Osteocyte (in vitro differentiated cells): Measurements from ENCODE around the gene NCAPD2. TPM values are rescaled to one million over a fixed set of nuclear protein-coding genes. Genes with fewer than 3 reads are reported as not detected.

ENCODE experiments used
- DNase-seq: peaks from one replicate; pipeline ENCODE4 v3.0.0; 2021; ENCODE audit warnings: mixed read lengths; ENCODE audit not compliant: unreplicated experiment; ENCODE audit errors: extremely low spot score
- H3K27ac Mint-ChIP-seq: one replicate; pipeline ENCODE4 v1.8.0; 2021; ENCODE audit warnings: mild to moderate bottlenecking, mixed read lengths; ENCODE audit not compliant: unreplicated experiment
- H3K27me3 Mint-ChIP-seq: one replicate; pipeline ENCODE4 v1.8.0; 2021; ENCODE audit warnings: mixed read lengths; ENCODE audit not compliant: unreplicated experiment
- H3K36me3 Mint-ChIP-seq: one replicate; pipeline ENCODE4 v1.8.0; 2021; ENCODE audit warnings: mixed read lengths; ENCODE audit not compliant: unreplicated experiment
- H3K4me1 Mint-ChIP-seq: one replicate; pipeline ENCODE4 v1.8.0; 2021; ENCODE audit warnings: mixed read lengths; ENCODE audit not compliant: unreplicated experiment
- H3K4me3 Mint-ChIP-seq: one replicate; pipeline ENCODE4 v1.8.0; 2021; ENCODE audit warnings: mild to moderate bottlenecking, moderate library complexity, mixed read lengths; ENCODE audit not compliant: unreplicated experiment
- H3K9me3 Mint-ChIP-seq: one replicate; pipeline ENCODE4 v1.8.0; 2021; ENCODE audit warnings: mixed read lengths; ENCODE audit not compliant: unreplicated experiment
- total RNA-seq: library from RNA; stranded (reverse); gene quantifications from 2 replicates; pipeline ENCODE4 v1.2.1, GENCODE V29; 2021
- TF ChIP-seq, protein P1 (sequence below): fragments of 200-600 bp; sonication (generic); IDR thresholded peaks from 2 replicates; pipeline ENCODE4 v1.5.0; 2021; ENCODE audit warnings: antibody characterized with exemption, mild to moderate bottlenecking, moderate library complexity

Gene NCAPD2
- total RNA-seq, 1 donor from 2014 or later = 36.9 TPM

DNA sequence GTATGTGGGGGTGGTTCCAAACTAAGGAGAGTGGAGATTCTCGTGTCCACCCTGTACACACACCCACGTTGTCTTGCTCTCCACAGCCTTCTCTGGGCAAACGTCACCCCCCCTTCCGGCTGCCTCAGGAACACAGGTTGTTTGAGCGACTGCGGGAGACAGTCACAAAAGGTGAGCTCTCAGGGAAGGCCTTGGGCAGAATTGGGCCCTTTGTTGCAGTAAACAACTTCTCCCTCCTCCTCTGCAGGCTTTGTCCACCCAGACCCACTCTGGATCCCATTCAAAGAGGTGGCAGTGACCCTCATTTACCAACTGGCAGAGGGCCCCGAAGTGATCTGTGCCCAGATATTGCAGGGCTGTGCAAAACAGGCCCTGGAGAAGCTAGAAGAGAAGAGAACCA is 32.3 kb downstream of the NCAPD2 start:
- DNase-seq = no peak
- Mint-ChIP-seq H3K27me3 (no peaks in the 10 kb centered on the region), H3K9me3 (no peaks in the 10 kb centered on the region), H3K36me3 (peaks cover 67% of the 10 kb centered on the region), H3K27ac (no peak overlapping the region), H3K4me1 (no peaks in the 10 kb centered on the region), H3K4me3 (no peak overlapping the region)
- TF ChIP-seq, protein P1, sequence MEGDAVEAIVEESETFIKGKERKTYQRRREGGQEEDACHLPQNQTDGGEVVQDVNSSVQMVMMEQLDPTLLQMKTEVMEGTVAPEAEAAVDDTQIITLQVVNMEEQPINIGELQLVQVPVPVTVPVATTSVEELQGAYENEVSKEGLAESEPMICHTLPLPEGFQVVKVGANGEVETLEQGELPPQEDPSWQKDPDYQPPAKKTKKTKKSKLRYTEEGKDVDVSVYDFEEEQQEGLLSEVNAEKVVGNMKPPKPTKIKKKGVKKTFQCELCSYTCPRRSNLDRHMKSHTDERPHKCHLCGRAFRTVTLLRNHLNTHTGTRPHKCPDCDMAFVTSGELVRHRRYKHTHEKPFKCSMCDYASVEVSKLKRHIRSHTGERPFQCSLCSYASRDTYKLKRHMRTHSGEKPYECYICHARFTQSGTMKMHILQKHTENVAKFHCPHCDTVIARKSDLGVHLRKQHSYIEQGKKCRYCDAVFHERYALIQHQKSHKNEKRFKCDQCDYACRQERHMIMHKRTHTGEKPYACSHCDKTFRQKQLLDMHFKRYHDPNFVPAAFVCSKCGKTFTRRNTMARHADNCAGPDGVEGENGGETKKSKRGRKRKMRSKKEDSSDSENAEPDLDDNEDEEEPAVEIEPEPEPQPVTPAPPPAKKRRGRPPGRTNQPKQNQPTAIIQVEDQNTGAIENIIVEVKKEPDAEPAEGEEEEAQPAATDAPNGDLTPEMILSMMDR = no peak

DNA sequence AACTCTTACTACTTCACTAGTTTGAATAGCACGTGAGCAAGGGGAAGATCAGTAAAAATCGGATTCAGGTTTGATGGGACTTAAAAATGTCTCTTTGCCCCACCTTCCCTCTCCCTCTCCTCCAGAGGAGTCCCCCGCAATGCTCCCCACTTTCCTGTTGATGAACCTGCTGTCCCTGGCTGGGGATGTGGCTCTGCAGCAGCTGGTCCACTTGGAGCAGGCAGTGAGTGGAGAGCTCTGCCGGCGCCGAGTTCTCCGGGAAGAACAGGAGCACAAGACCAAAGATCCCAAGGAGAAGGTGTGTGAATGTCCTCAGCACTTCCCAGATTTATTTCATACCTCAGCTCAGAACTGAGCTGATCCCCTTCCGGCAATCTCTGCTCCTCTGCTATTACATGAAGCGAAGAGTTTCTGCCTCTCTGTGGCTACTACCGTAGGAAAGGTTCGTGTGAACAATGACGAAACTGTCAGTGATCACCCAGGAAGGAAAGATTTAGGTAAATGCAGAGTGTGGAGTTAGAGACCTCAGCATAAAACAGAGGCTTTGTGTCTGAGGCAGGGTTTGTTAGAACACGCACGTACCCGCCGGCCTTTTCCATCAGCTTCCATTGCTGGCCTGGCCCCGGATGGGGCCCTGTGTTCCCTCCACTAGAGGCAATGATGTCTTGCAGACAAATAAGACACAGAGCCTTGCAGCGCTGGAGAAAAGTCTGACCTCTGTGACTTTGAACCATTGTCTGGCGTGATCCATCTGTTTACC is 33.0 kb downstream of the NCAPD2 start:
- DNase-seq = no peak
- Mint-ChIP-seq H3K4me3 (no peak overlapping the region), H3K9me3 (no peaks in the 10 kb centered on the region), H3K4me1 (peaks cover 3% of the 10 kb centered on the region), H3K27me3 (no peaks in the 10 kb centered on the region), H3K27ac (no peak overlapping the region), H3K36me3 (peaks cover 64% of the 10 kb centered on the region)
- TF ChIP-seq, protein P1 = no peak

DNA sequence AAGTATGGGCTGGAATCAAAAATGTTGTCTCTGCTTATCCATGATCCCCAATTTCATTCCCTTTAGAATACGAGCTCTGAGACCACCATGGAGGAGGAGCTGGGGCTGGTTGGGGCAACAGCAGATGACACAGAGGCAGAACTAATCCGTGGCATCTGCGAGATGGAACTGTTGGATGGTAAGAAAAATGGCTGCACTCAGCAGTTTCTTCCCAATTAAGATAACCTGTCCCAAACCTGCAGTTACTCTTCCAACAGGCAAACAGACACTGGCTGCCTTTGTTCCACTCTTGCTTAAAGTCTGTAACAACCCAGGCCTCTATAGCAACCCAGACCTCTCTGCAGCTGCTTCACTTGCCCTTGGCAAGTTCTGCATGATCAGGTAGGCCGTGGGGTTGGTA is 33.8 kb downstream of the NCAPD2 start:
- peaks cover 11% of the 10 kb centered on the region for H3K4me1 Mint-ChIP-seq
- no peaks in the 10 kb centered on the region for H3K9me3 Mint-ChIP-seq
- no peak for DNase-seq
- TF ChIP-seq, protein P1 = no peak
- H3K4me3 Mint-ChIP-seq = no peak overlapping the region
- H3K27ac Mint-ChIP-seq = no peak overlapping the region
- H3K36me3 Mint-ChIP-seq = peaks cover 58% of the 10 kb centered on the region
- no peaks in the 10 kb centered on the region for H3K27me3 Mint-ChIP-seq

DNA sequence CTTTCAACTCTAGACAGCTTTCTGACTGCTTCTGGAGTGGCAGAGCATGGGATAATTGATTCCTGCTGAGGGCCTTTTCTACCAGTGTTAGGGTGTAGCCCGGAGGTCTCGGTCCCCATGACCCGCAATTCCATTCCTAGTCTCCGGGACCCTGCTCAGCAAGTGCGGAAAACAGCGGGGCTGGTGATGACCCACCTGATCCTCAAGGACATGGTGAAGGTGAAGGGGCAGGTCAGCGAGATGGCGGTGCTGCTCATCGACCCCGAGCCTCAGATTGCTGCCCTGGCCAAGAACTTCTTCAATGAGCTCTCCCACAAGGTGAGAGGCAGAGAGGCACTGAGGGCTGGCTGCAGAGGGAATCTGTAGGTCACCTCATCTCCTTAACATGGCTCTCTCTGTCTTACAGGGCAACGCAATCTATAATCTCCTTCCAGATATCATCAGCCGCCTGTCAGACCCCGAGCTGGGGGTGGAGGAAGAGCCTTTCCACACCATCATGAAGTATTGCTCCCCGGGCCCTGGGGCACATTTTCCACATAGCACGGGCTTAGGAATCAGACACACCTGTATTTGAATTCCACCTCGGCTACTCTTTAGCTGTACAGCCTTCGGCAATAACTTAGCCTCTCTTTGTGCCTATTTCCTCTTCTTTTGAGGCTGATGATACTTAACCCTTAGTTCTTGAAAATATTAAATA is 34.8 kb downstream of the NCAPD2 start:
- no peak overlapping the region for H3K4me3 Mint-ChIP-seq
- no peak for DNase-seq
- H3K4me1 Mint-ChIP-seq = peaks cover 19% of the 10 kb centered on the region
- no peak overlapping the region for H3K27ac Mint-ChIP-seq
- no peaks in the 10 kb centered on the region for H3K27me3 Mint-ChIP-seq
- H3K9me3 Mint-ChIP-seq = no peaks in the 10 kb centered on the region
- TF ChIP-seq, protein P1 = no peak
- H3K36me3 Mint-ChIP-seq = peaks cover 56% of the 10 kb centered on the region

DNA sequence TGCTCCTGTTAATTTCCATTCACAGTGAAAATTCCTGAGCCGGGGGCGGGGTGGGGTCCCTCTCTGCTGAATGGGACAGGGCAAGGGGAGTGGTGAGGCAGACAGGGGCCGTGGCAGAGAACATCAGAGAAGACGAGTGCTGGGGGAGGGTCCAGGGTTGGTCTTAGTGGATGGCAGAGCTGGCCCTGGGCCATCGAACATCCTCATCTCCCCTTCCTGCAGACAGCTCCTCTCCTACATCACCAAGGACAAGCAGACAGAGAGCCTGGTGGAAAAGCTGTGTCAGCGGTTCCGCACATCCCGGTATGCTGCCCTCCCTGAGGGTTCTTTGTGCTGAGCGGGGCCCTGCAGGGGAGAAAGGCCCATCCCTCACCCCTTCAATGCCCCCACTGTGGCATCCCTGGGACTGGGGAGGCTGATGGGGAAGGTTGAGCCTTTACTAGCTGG is 35.4 kb downstream of the NCAPD2 start:
- Mint-ChIP-seq H3K4me1 (peaks cover 22% of the 10 kb centered on the region), H3K27me3 (no peaks in the 10 kb centered on the region)
- TF ChIP-seq, protein P1 = no peak

More for the DNA sequence above, 35.4 kb downstream of the NCAPD2 start:
- H3K9me3 Mint-ChIP-seq = no peaks in the 10 kb centered on the region
- DNase-seq = no peak
- H3K27ac Mint-ChIP-seq = peak overlapping the region; percentile 14
- no peak overlapping the region for H3K4me3 Mint-ChIP-seq
- peaks cover 52% of the 10 kb centered on the region for H3K36me3 Mint-ChIP-seq
